PFSK-1 (cell line): ENCODE measurements around the gene SIRT7.

ENCODE experiments used
- FOXP2 ChIP-seq: optimal IDR thresholded peaks from 2 replicates; pipeline ENCODE3; 2011; ENCODE audit warnings: borderline replicate concordance, control low read depth, inconsistent platforms; ENCODE audit not compliant: insufficient read depth; ENCODE audit errors: extremely low read length, extremely low read depth
- POLR2AphosphoS5 ChIP-seq: IDR thresholded peaks from 2 replicates; pipeline ENCODE4 v1.6.1; 2012; ENCODE audit warnings: low read depth, mild to moderate bottlenecking, control low read depth, low read length, moderate library complexity
- REST ChIP-seq, 2 experiments: IDR thresholded peaks; 2 replicates each; pipeline versions ENCODE4 v1.6.1 to v1.8.0; 2011 to 2012; ENCODE audit warnings: low read depth in 2 of 2, low read length in 2 of 2, control low read depth in 1 of 2, inconsistent platforms in 1 of 2, mild to moderate bottlenecking in 1 of 2, moderate library complexity in 1 of 2; ENCODE audit not compliant: insufficient read depth in 1 of 2
- SIN3A ChIP-seq: IDR thresholded peaks from 2 replicates; pipeline ENCODE4 v1.6.1; 2012; ENCODE audit warnings: mild to moderate bottlenecking, low read length, moderate library complexity, borderline replicate concordance; ENCODE audit not compliant: insufficient read depth
- TAF1 ChIP-seq: IDR thresholded peaks from 2 replicates; pipeline ENCODE4 v1.6.1; 2012; ENCODE audit warnings: low read length, control low read depth, borderline replicate concordance; ENCODE audit not compliant: insufficient read depth

- TF ChIP-seq SIN3A (no peak), POLR2AphosphoS5 (no peak), REST (IDR thresholded peaks at IDR 0.05; ENCODE audit: insufficient read depth in 1 of 2, low read depth in 2 of 2, low read length in 2 of 2) (no peak), FOXP2 (no peak), TAF1 (no peak)
Measured at GRCh38 chr17:81947189-81947588, 29.2 kb upstream of the SIRT7 start, which contains the start of gene MYADML2.
